H1 (cell line): ENCODE measurements around the gene SERP1. TPM values are rescaled to one million over a fixed set of nuclear protein-coding genes. Genes with fewer than 3 reads are reported as not detected.

Experiments used
- CTCF ChIA-PET: fragments of 300-600 bp; sonication (Branson Sonifier 250); formaldehyde crosslinking; loops from one replicate; lab custom pipeline; 2021; ENCODE audit not compliant: partially characterized antibody; lab: Charles Lee
- POLR2A ChIA-PET: fragments of 300-600 bp; sonication (Branson Sonifier 250); formaldehyde crosslinking; loops from one replicate; lab custom pipeline; 2021; ENCODE audit warnings: inconsistent platforms; ENCODE audit not compliant: partially characterized antibody; lab: Charles Lee
- DNase-seq, 2 experiments: peaks; one replicate each; pipeline versions ENCODE4 v3.0.0 to v3.0.0-alpha.2; 2010 to 2022; ENCODE audit warnings: low spot score in 2 of 2, low read depth in 1 of 2, mixed read lengths in 1 of 2
- FAIRE-seq: peaks from 2 replicates; lab custom pipeline; 2011; peaks lifted over from hg19 to GRCh38; lab: Jason Lieb, UNC
- H2AFZ ChIP-seq: 2 replicates; pipeline ENCODE4 v1.8.1; 2012; ENCODE audit warnings: low read length, inconsistent platforms
- H2AK5ac ChIP-seq: 2 replicates; pipeline ENCODE4 v1.6.1; 2013; ENCODE audit warnings: low read depth, low read length
- H2BK120ac ChIP-seq: replicated peaks from 2 replicates; pipeline ENCODE3; 2013; ENCODE audit warnings: low read depth, low read length, inconsistent platforms
- H2BK12ac ChIP-seq: 2 replicates; pipeline ENCODE4 v1.6.1; 2013; ENCODE audit warnings: low read depth, low read length
- H2BK15ac ChIP-seq: 2 replicates; pipeline ENCODE4 v1.6.1; 2013; ENCODE audit warnings: low read length
- H2BK20ac ChIP-seq: 2 replicates; pipeline ENCODE4 v1.6.1; 2013; ENCODE audit warnings: low read length
- H2BK5ac ChIP-seq: 2 replicates; pipeline ENCODE4 v1.6.1; 2013; ENCODE audit warnings: low read depth, low read length
- H3K14ac ChIP-seq: 2 replicates; pipeline ENCODE4 v1.6.1; 2013; ENCODE audit warnings: inconsistent platforms; ENCODE audit not compliant: insufficient read length
- H3K18ac ChIP-seq: 2 replicates; pipeline ENCODE4 v1.6.1; 2013; ENCODE audit warnings: low read length; ENCODE audit errors: extremely low read depth
- H3K23ac ChIP-seq: 2 replicates; pipeline ENCODE4 v1.6.1; 2013; ENCODE audit warnings: inconsistent platforms; ENCODE audit not compliant: insufficient read length
- H3K23me2 ChIP-seq: 2 replicates; pipeline ENCODE4 v1.6.1; 2013; ENCODE audit warnings: low read depth, low read length
- H3K27ac ChIP-seq: 2 replicates; pipeline ENCODE4 v1.6.1; 2011; ENCODE audit warnings: low read depth, low read length, inconsistent platforms
- H3K27me3 ChIP-seq, 4 experiments: replicated peaks in 1 of 4; 1 replicate in 1 of 4; 2 replicates in 3 of 4; pipeline versions ENCODE4 v1.6.1 to v1.8.1; 2011 to 2013; ENCODE audit warnings: low read length in 3 of 4, mild to moderate bottlenecking in 3 of 4, inconsistent platforms in 2 of 4, mixed read lengths in 2 of 4, moderate library complexity in 1 of 4; ENCODE audit not compliant: control insufficient read depth in 3 of 4, insufficient read depth in 3 of 4; ENCODE audit errors: extremely low read depth in 1 of 4
- H3K36me3 ChIP-seq, 4 experiments: 2 replicates each; pipeline versions ENCODE4 v1.6.1 to v1.8.1; 2011 to 2013; ENCODE audit warnings: mild to moderate bottlenecking in 4 of 4, low read length in 3 of 4, moderate library complexity in 2 of 4, control low read depth in 1 of 4, inconsistent platforms in 1 of 4; ENCODE audit not compliant: insufficient read depth in 4 of 4, control insufficient read depth in 2 of 4
- H3K4ac ChIP-seq: replicated peaks from 2 replicates; pipeline ENCODE3; 2013; ENCODE audit warnings: low read length, low read depth, mixed read lengths, inconsistent platforms; ENCODE audit not compliant: insufficient read length
- H3K4me1 ChIP-seq, 4 experiments: replicated peaks in 1 of 4; 1 replicate in 1 of 4; 2 replicates in 3 of 4; pipeline versions ENCODE4 v1.6.1 to v1.8.1; 2011 to 2013; ENCODE audit warnings: low read length in 3 of 4, inconsistent platforms in 2 of 4, mixed read lengths in 1 of 4; ENCODE audit not compliant: insufficient read depth in 4 of 4, control insufficient read depth in 3 of 4
- H3K4me2 ChIP-seq, 2 experiments: 2 replicates each; pipeline versions ENCODE4 v1.6.1 to v1.8.1; 2011 to 2013; ENCODE audit warnings: low read depth in 2 of 2, low read length in 2 of 2, control low read depth in 1 of 2, inconsistent platforms in 1 of 2, mild to moderate bottlenecking in 1 of 2; ENCODE audit not compliant: insufficient read depth in 1 of 2
- H3K4me3 ChIP-seq, 4 experiments: fragments of 200-600, 300-600 bp in 1 of 4; sonication (generic), shearing (Covaris generic), sonication (Bioruptor Twin) in 1 of 4; 2 replicates each; pipeline versions ENCODE4 v1.5.1 to v1.8.1; 2011 to 2016; ENCODE audit warnings: low read length in 4 of 4, low read depth in 3 of 4, control low read depth in 2 of 4, inconsistent platforms in 2 of 4, mild to moderate bottlenecking in 2 of 4, mixed read lengths in 1 of 4, moderate library complexity in 1 of 4; ENCODE audit not compliant: insufficient read depth in 2 of 4; ENCODE audit errors: extremely low read depth in 1 of 4
- H3K56ac ChIP-seq: replicated peaks from 2 replicates; pipeline ENCODE3; 2013; ENCODE audit warnings: low read depth, mild to moderate bottlenecking, mixed read lengths, low read length, inconsistent platforms; ENCODE audit not compliant: insufficient read length
- H3K79me1 ChIP-seq: 2 replicates; pipeline ENCODE4 v1.6.1; 2013; ENCODE audit warnings: low read depth, low read length, control low read depth
- H3K79me2 ChIP-seq, 2 experiments: 2 replicates each; pipeline versions ENCODE4 v1.6.1 to v1.8.1; 2012 to 2013; ENCODE audit warnings: low read length in 2 of 2, mild to moderate bottlenecking in 2 of 2, inconsistent platforms in 1 of 2; ENCODE audit not compliant: insufficient read depth in 2 of 2, control insufficient read depth in 1 of 2
- H3K9ac ChIP-seq, 4 experiments: replicated peaks in 1 of 4; 1 replicate in 1 of 4; 2 replicates in 3 of 4; pipeline versions ENCODE4 v1.6.1 to v1.8.1; 2011 to 2013; ENCODE audit warnings: low read depth in 3 of 4, low read length in 3 of 4, control low read depth in 2 of 4, mild to moderate bottlenecking in 2 of 4, moderate library complexity in 2 of 4, inconsistent platforms in 1 of 4; ENCODE audit errors: extremely low read depth in 1 of 4
- H3K9me3 ChIP-seq, 2 experiments: 2 replicates each; pipeline versions ENCODE4 v1.6.1 to v1.8.1; 2012 to 2013; ENCODE audit warnings: mild to moderate bottlenecking in 2 of 2, moderate library complexity in 2 of 2, control low read depth in 1 of 2, inconsistent platforms in 1 of 2, low read depth in 1 of 2, low read length in 1 of 2, mixed read lengths in 1 of 2; ENCODE audit not compliant: insufficient read depth in 2 of 2
- H4K20me1 ChIP-seq, 2 experiments: replicated peaks in 1 of 2; 2 replicates each; pipeline versions ENCODE3 to v1.8.1; 2011 to 2013; ENCODE audit warnings: inconsistent platforms in 2 of 2, low read length in 2 of 2, mild to moderate bottlenecking in 1 of 2; ENCODE audit not compliant: insufficient read depth in 2 of 2, control insufficient read depth in 1 of 2
- H4K5ac ChIP-seq: 2 replicates; pipeline ENCODE4 v1.6.1; 2013; ENCODE audit warnings: low read length, low read depth, mixed read lengths, inconsistent platforms; ENCODE audit not compliant: insufficient read length
- H4K8ac ChIP-seq: 2 replicates; pipeline ENCODE4 v1.8.0; 2013; ENCODE audit warnings: mild to moderate bottlenecking, moderate library complexity, low read length, inconsistent platforms; ENCODE audit not compliant: insufficient read depth; ENCODE audit errors: extremely low read depth
- H4K91ac ChIP-seq: replicated peaks from 2 replicates; pipeline ENCODE3; 2013; ENCODE audit warnings: low read length, mixed read lengths, inconsistent platforms; ENCODE audit not compliant: insufficient read length
- ATF2 ChIP-seq: IDR thresholded peaks from 2 replicates; pipeline ENCODE4 v1.6.1; 2012; ENCODE audit warnings: low read length, inconsistent platforms
- CBX8 ChIP-seq: fragments of 300-800, 300-1000 bp; sonication (generic); IDR thresholded peaks from 2 replicates; pipeline ENCODE4 v1.7.1; 2016; ENCODE audit warnings: low read depth, low read length, borderline replicate concordance
- MAFK ChIP-seq: IDR thresholded peaks from 2 replicates; pipeline ENCODE4 v1.6.1; 2012; ENCODE audit warnings: low read depth, mild to moderate bottlenecking, improper control_type of control experiment, low read length
- SIRT6 ChIP-seq: IDR thresholded peaks from one replicate; pipeline ENCODE4 v1.7.1; 2012; ENCODE audit warnings: low read length, inconsistent platforms
- TCF12 ChIP-seq: IDR thresholded peaks from 2 replicates; pipeline ENCODE4 v1.6.1; 2011; ENCODE audit warnings: low read depth, mild to moderate bottlenecking, low read length
- ZNF274 ChIP-seq: IDR thresholded peaks from 2 replicates; pipeline ENCODE4 v1.7.0; 2012; ENCODE audit warnings: low read length, borderline replicate concordance; ENCODE audit errors: extremely low read depth
- WGBS, 2 experiments: shearing (Covaris generic) in 1 of 2; methylation state at CpG; one replicate each; pipeline versions ENCODE4 v1.1.6 to v1.1.7; 2013 to 2015; ENCODE audit warnings: low lambda C conversion rate in 2 of 2, mixed read lengths in 2 of 2, inconsistent platforms in 1 of 2, low coverage in 1 of 2, missing lambda C conversion rate in 1 of 2; ENCODE audit not compliant: insufficient replicate concordance in 2 of 2, insufficient coverage in 1 of 2, insufficient read length in 1 of 2; ENCODE audit errors: extremely low coverage in 1 of 2, missing lambda C conversion rate in 1 of 2; 5-methylcytosine and 5-hydroxymethylcytosine counted together
- polyA plus RNA-seq, 7 experiments: library from polyadenylated mRNA; depleted of rRNA in 3 of 7; stranded (reverse) in 5 of 7; unstranded in 2 of 7; fragments of >200 nt in 5 of 7; fragments of 200-250 nt in 2 of 7; gene quantifications; 1 replicate in 5 of 7; 2 replicates in 1 of 7; 4 replicates in 1 of 7; pipeline versions ENCODE4 v1.2.1 to v1.2.3, GENCODE V29; 2011 to 2013; ENCODE audit warnings: missing spikeins in 2 of 7, mixed read lengths in 2 of 7
- total RNA-seq: library from RNA; stranded (reverse); fragmentation: NEBNext Ultra II Directional; extraction: Animal tissue kit (Norgen Biotek cat#: 25700); gene quantifications from 2 replicates; pipeline ENCODE4 v1.2.1, GENCODE V29; 2021
- TF ChIP-seq, protein P1 (sequence below), 3 experiments: IDR thresholded peaks; 1 replicate in 2 of 3; 2 replicates in 1 of 3; pipeline versions ENCODE4 v1.5.1 to v1.6.1; 2011; ENCODE audit warnings: low read length in 3 of 3, mild to moderate bottlenecking in 3 of 3, inconsistent platforms in 2 of 3, low read depth in 1 of 3, moderate library complexity in 1 of 3; ENCODE audit not compliant: insufficient read depth in 1 of 3; ENCODE audit errors: control extremely low read depth in 1 of 3
- TF ChIP-seq, protein P2 (sequence below): IDR thresholded peaks from 2 replicates; pipeline ENCODE4 v1.6.1; 2012; ENCODE audit warnings: inconsistent platforms
- TF ChIP-seq, protein P3 (sequence below): IDR thresholded peaks from 2 replicates; pipeline ENCODE4 v1.6.1; 2011; ENCODE audit warnings: low read depth, mild to moderate bottlenecking, low read length; ENCODE audit not compliant: insufficient read depth

The SERP1 gene
- total and polyA plus RNA-seq, 2 of the 8 experiments (the other 6 are each of a cell fraction or from before 2014, with no cell fraction given) = 90.3 to 98.2 TPM

DNA sequence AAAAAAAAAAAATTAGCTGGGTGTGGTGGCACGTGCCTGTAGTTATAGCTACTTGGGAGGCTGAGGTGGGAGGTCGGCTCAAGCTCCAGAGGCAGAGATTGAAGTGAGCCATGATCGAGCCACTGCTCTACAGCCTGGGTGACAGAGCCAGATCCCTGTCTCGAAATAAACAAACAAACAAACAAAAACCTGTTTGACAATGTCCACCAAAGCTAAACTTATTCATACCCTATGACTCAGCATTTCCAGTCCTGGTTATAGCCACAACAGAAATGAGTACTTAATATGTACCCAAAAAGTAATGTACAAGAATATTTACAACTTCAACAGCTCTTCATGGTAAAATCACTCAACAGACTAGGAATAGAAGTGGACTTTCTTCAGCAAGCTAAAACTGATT lies 31.1 kb downstream of the SERP1 start:
- H3K36me3 ChIP-seq = no peaks in the 10 kb centered on the region
- H3K23me2 ChIP-seq = no peaks in the 10 kb centered on the region
- H4K20me1 ChIP-seq = no peaks in the 10 kb centered on the region
- no peak overlapping the region for H2BK12ac ChIP-seq
- no peaks in the 10 kb centered on the region for H3K79me1 ChIP-seq
- H4K91ac ChIP-seq = no peak overlapping the region
- no peak overlapping the region for H4K5ac ChIP-seq
- H2BK5ac ChIP-seq = no peak overlapping the region
- no peak overlapping the region for H3K18ac ChIP-seq
- ChIA-PET CTCF (interaction anchor here (0.6 to 1.1 kb wide), 3 partner anchors 12 to 548 kb away, joined by 3 to 5 read pairs (median 3); no protein-coding TSS in a partner anchor), POLR2A (no interaction called here)
- no peak overlapping the region for H4K8ac ChIP-seq
- no peak for FAIRE-seq
- peaks cover 0 to 7% (median 0%) of the 10 kb centered on the region in 4 experiments; a peak in 1 of 7 replicates for H3K4me1 ChIP-seq
- no peak overlapping the region for H3K56ac ChIP-seq
- no peak overlapping the region for H3K4me2 ChIP-seq
- H3K27me3 ChIP-seq = no peaks in the 10 kb centered on the region
- H3K79me2 ChIP-seq = no peaks in the 10 kb centered on the region
- no peak overlapping the region for H2AK5ac ChIP-seq
- H2BK120ac ChIP-seq = no peak overlapping the region
- H2BK15ac ChIP-seq = no peak overlapping the region
- H3K27ac ChIP-seq = no peak overlapping the region
- H2AFZ ChIP-seq = no peak overlapping the region
- no peak overlapping the region for H3K14ac ChIP-seq
- H3K23ac ChIP-seq = no peak overlapping the region
- H3K4ac ChIP-seq = no peak overlapping the region
- no peak overlapping the region for H3K9ac ChIP-seq
- WGBS, 2 experiments = 88% methylated on average over 4 of the region's 4 CpGs; no CpG with 5 or more reads in 1 of the 2 experiments
- H3K9me3 ChIP-seq = peaks cover 0 to 11% of the 10 kb centered on the region in 2 experiments; a peak in 2 of 4 replicates
- H3K4me3 ChIP-seq = no peak overlapping the region
- no peak overlapping the region for H2BK20ac ChIP-seq
- no peak for DNase-seq
- TF ChIP-seq ATF2 = no peak
- TF ChIP-seq CBX8 = no peak
- no peak for TF ChIP-seq MAFK
- TF ChIP-seq ZNF274 = no peak
- TF ChIP-seq SIRT6 = no peak
- no peak for TF ChIP-seq TCF12
- TF ChIP-seq, protein P1, sequence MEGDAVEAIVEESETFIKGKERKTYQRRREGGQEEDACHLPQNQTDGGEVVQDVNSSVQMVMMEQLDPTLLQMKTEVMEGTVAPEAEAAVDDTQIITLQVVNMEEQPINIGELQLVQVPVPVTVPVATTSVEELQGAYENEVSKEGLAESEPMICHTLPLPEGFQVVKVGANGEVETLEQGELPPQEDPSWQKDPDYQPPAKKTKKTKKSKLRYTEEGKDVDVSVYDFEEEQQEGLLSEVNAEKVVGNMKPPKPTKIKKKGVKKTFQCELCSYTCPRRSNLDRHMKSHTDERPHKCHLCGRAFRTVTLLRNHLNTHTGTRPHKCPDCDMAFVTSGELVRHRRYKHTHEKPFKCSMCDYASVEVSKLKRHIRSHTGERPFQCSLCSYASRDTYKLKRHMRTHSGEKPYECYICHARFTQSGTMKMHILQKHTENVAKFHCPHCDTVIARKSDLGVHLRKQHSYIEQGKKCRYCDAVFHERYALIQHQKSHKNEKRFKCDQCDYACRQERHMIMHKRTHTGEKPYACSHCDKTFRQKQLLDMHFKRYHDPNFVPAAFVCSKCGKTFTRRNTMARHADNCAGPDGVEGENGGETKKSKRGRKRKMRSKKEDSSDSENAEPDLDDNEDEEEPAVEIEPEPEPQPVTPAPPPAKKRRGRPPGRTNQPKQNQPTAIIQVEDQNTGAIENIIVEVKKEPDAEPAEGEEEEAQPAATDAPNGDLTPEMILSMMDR (IDR thresholded peaks at IDR 0.05; ENCODE audit: control extremely low read depth in 1 of 3, insufficient read depth in 1 of 3, low read depth in 1 of 3, low read length in 3 of 3) = no peak
- TF ChIP-seq, protein P2, sequence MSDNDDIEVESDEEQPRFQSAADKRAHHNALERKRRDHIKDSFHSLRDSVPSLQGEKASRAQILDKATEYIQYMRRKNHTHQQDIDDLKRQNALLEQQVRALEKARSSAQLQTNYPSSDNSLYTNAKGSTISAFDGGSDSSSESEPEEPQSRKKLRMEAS = no peak
- TF ChIP-seq, protein P3, sequence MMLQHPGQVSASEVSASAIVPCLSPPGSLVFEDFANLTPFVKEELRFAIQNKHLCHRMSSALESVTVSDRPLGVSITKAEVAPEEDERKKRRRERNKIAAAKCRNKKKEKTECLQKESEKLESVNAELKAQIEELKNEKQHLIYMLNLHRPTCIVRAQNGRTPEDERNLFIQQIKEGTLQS = no peak
